ENCODE measurements around the gene NETO2.
"Not testable (repeated sequence)": the region's sequence is repeated elsewhere in the genome, so short reads cannot be mapped to it uniquely, and the experiment has no call there.

The NETO2 gene

GRCh38 chr16:47161464-47161863, 17.7 kb upstream of the NETO2 start:
- DNase-seq, result no peak
- TF ChIP-seq CTCF (IDR thresholded peaks at IDR 0.05), result no peak
- Mint-ChIP-seq H3K4me1 (no peaks in the 10 kb centered on the region), H3K9me3 (no peaks in the 10 kb centered on the region), H3K36me3 (ENCODE audit: low read depth) (peaks cover 7% of the 10 kb centered on the region), H3K27me3 (ENCODE audit: low read depth, poor library complexity) (no peaks in the 10 kb centered on the region), H3K27ac (no peak overlapping the region), H3K4me3 (no peak overlapping the region)

GRCh38 chr16:47160422-47160821, 16.7 kb upstream of the NETO2 start:
- Mint-ChIP-seq H3K4me1 (no peaks in the 10 kb centered on the region), H3K9me3 (no peaks in the 10 kb centered on the region), H3K36me3 (ENCODE audit: low read depth) (peaks cover 13% of the 10 kb centered on the region), H3K27ac (no peak overlapping the region), H3K27me3 (ENCODE audit: low read depth, poor library complexity) (no peaks in the 10 kb centered on the region), H3K4me3 (no peak overlapping the region)
- no peak for TF ChIP-seq CTCF (IDR thresholded peaks at IDR 0.05)
- DNase-seq, result no peak

GRCh38 chr16:47158992-47159391, 15.2 kb upstream of the NETO2 start:
- Mint-ChIP-seq H3K4me3 (no peak overlapping the region), H3K27ac (no peak overlapping the region), H3K4me1 (no peaks in the 10 kb centered on the region), H3K27me3 (ENCODE audit: low read depth, poor library complexity) (no peaks in the 10 kb centered on the region), H3K36me3 (ENCODE audit: low read depth) (peaks cover 15% of the 10 kb centered on the region), H3K9me3 (no peaks in the 10 kb centered on the region)
- TF ChIP-seq CTCF (IDR thresholded peaks at IDR 0.05), result no peak
- DNase-seq, result no peak

GRCh38 chr16:47156680-47157215, 13.0 kb upstream of the NETO2 start:
- Mint-ChIP-seq H3K27me3 (ENCODE audit: low read depth, poor library complexity) (no peaks in the 10 kb centered on the region), H3K4me3 (no peak overlapping the region), H3K4me1 (no peaks in the 10 kb centered on the region), H3K36me3 (ENCODE audit: low read depth) (peaks cover 36% of the 10 kb centered on the region), H3K9me3 (peaks cover 18% of the 10 kb centered on the region), H3K27ac (peak overlapping the region; percentile 1)
- no peak for TF ChIP-seq CTCF (IDR thresholded peaks at IDR 0.05)
- DNase-seq, result no peak

- not testable (repeated sequence) for H3K4me3 Mint-ChIP-seq; H3K4me1 Mint-ChIP-seq; H3K27ac Mint-ChIP-seq; H3K27me3 Mint-ChIP-seq (ENCODE audit: low read depth, poor library complexity); DNase-seq
- Mint-ChIP-seq H3K36me3 (ENCODE audit: low read depth) (peaks cover 45% of the 10 kb centered on the region), H3K9me3 (peaks cover 23% of the 10 kb centered on the region)
Observed at GRCh38 chr16:47152501-47152900, 8.8 kb upstream of the NETO2 start.

- no peak overlapping the region for H3K4me3 Mint-ChIP-seq
- no peak for TF ChIP-seq CTCF (IDR thresholded peaks at IDR 0.05)
- H3K4me1 Mint-ChIP-seq, result no peaks in the 10 kb centered on the region
Observed at GRCh38 chr16:47150067-47150466, 6.3 kb upstream of the NETO2 start.

More at GRCh38 chr16:47150067-47150466, 6.3 kb upstream of the NETO2 start:
- peaks cover 23% of the 10 kb centered on the region for H3K9me3 Mint-ChIP-seq
- peaks cover 30% of the 10 kb centered on the region for H3K36me3 Mint-ChIP-seq (ENCODE audit: low read depth)
- H3K27ac Mint-ChIP-seq, result no peak overlapping the region
- no peak for DNase-seq
- H3K27me3 Mint-ChIP-seq (ENCODE audit: low read depth, poor library complexity), result peaks cover 19% of the 10 kb centered on the region

Measured in nephron progenitor cell (in vitro differentiated cells).